SU-DHL-6 (cell line): Measurements from ENCODE around the gene LRRN2.

Source experiments
- H2AFZ ChIP-seq: fragments of 200-600 bp; sonication (generic); 2 replicates; pipeline ENCODE4 v1.6.1; 2014; ENCODE audit warnings: low read depth, mild to moderate bottlenecking, moderate library complexity, mixed read lengths, antibody characterized with exemption, low read length; ENCODE audit not compliant: severe bottlenecking
- H3F3A ChIP-seq: fragments of 200-600 bp; shearing (Covaris generic); 2 replicates; pipeline ENCODE4 v1.6.0; 2016; ENCODE audit warnings: antibody characterized with exemption, mild to moderate bottlenecking; ENCODE audit not compliant: insufficient read depth
- H3K27ac ChIP-seq: fragments of 200-600 bp; sonication (generic); 2 replicates; pipeline ENCODE4 v1.5.1; 2016; ENCODE audit warnings: low read depth, mild to moderate bottlenecking, low read length, moderate library complexity, mixed read lengths
- H3K27me3 ChIP-seq: fragments of 200-600 bp; sonication (generic), shearing (Covaris generic); 2 replicates; pipeline ENCODE4 v1.6.0; 2014; ENCODE audit warnings: mild to moderate bottlenecking, low read length
- H3K36me3 ChIP-seq: fragments of 200-600 bp; sonication (generic); 2 replicates; pipeline ENCODE4 v1.6.1; 2014; ENCODE audit warnings: mild to moderate bottlenecking, low read length, mixed read lengths
- H3K4me2 ChIP-seq: fragments of 300-600, 200-600 bp; shearing (Covaris generic), sonication (generic); 2 replicates; pipeline ENCODE4 v1.6.0; 2014; ENCODE audit warnings: low read length, low read depth, mild to moderate bottlenecking; ENCODE audit not compliant: poor library complexity, severe bottlenecking
- H3K4me3 ChIP-seq: fragments of 200-600 bp; sonication (generic); 2 replicates; pipeline ENCODE4 v1.5.1; 2014; ENCODE audit warnings: antibody characterized with exemption, low read length, mild to moderate bottlenecking, mixed read lengths; ENCODE audit not compliant: insufficient read depth, poor library complexity, severe bottlenecking
- H3K79me2 ChIP-seq: fragments of 200-600 bp; sonication (generic); 2 replicates; pipeline ENCODE4 v1.6.1; 2014; ENCODE audit warnings: mild to moderate bottlenecking, low read length, moderate library complexity; ENCODE audit not compliant: insufficient read depth
- H3K9ac ChIP-seq: fragments of 200-600 bp; sonication (generic); 2 replicates; pipeline ENCODE4 v1.7.0; 2014; ENCODE audit warnings: mild to moderate bottlenecking, low read length
- H3K9me2 ChIP-seq: fragments of 200-600 bp; sonication (generic); replicated peaks from 2 replicates; pipeline ENCODE4 v1.6.1; 2014; ENCODE audit warnings: low read length; ENCODE audit not compliant: insufficient read depth
- H3K9me3 ChIP-seq: fragments of 200-600 bp; sonication (generic); 2 replicates; pipeline ENCODE4 v1.6.1; 2014; ENCODE audit warnings: low read length, mixed read lengths; ENCODE audit not compliant: insufficient read depth
- H4K20me1 ChIP-seq: fragments of 200-600 bp; sonication (generic); 2 replicates; pipeline ENCODE4 v1.6.1; 2014; ENCODE audit warnings: low read depth, mild to moderate bottlenecking, antibody characterized with exemption, low read length, moderate library complexity, mixed read lengths
- CTCF ChIP-seq: fragments of 200-600 bp; sonication (generic); IDR thresholded peaks from one replicate; pipeline ENCODE4 v1.5.1; 2017; ENCODE audit warnings: antibody characterized with exemption, mild to moderate bottlenecking, low read length, moderate library complexity; ENCODE audit not compliant: insufficient read depth, poor library complexity, severe bottlenecking
- EZH2phosphoT487 ChIP-seq: fragments of 200-600 bp; sonication (generic), shearing (Covaris generic); conservative IDR thresholded peaks from 2 replicates; pipeline ENCODE4 v1.6.1; 2018; ENCODE audit warnings: mild to moderate bottlenecking, antibody characterized with exemption, low read length, moderate library complexity, mixed read lengths

LRRN2 gene

GRCh38 chr1:204685236-204686006 lies at the start of gene LRRN2:
Gene LRRN2, minus strand, starts transcription at chr1:204685738. Its CDS starts 65,746 bp downstream, at chr1:204619992.
- Histone ChIP-seq H3K4me3 (no peak within 1 kb of the TSS), H3K36me3 (no peaks in the 10 kb centered on the region), H3K27me3 (no peaks in the 10 kb centered on the region), H3F3A (no peaks in the 10 kb centered on the region), H3K9ac (no peak within 1 kb of the TSS), H3K27ac (no peak within 1 kb of the TSS), H3K9me3 (no peaks in the 10 kb centered on the region), H3K79me2 (no peaks in the 10 kb centered on the region), H4K20me1 (no peaks in the 10 kb centered on the region), H2AFZ (no peak within 1 kb of the TSS), H3K9me2 (no peaks in the 10 kb centered on the region), H3K4me2 (no peak within 1 kb of the TSS)
- TF ChIP-seq CTCF, result no peak
- no peak for TF ChIP-seq EZH2phosphoT487

GRCh38 chr1:204735042-204735441 lies 49.5 kb upstream of the LRRN2 start:
- no peak overlapping the region for H3K27ac ChIP-seq
- no peaks in the 10 kb centered on the region for H3K9me2 ChIP-seq
- no peak overlapping the region for H3K4me2 ChIP-seq
- no peaks in the 10 kb centered on the region for H3K36me3 ChIP-seq
- H3F3A ChIP-seq, result no peaks in the 10 kb centered on the region
- H2AFZ ChIP-seq, result no peak overlapping the region
- no peak overlapping the region for H3K4me3 ChIP-seq
- H3K9me3 ChIP-seq, result peaks cover 8% of the 10 kb centered on the region
- H3K79me2 ChIP-seq, result no peaks in the 10 kb centered on the region
- no peaks in the 10 kb centered on the region; the same call in 1 of the 2 replicates for H3K27me3 ChIP-seq
- no peak overlapping the region for H3K9ac ChIP-seq
- no peak for TF ChIP-seq EZH2phosphoT487
- no peak for TF ChIP-seq CTCF
- no peaks in the 10 kb centered on the region for H4K20me1 ChIP-seq

GRCh38 chr1:204733869-204734596 lies 48.5 kb upstream of the LRRN2 start:
- H3K9me3 ChIP-seq, result peaks cover 8% of the 10 kb centered on the region
- no peaks in the 10 kb centered on the region for H3K9me2 ChIP-seq
- H3K27ac ChIP-seq, result no peak overlapping the region
- no peaks in the 10 kb centered on the region for H4K20me1 ChIP-seq
- no peak overlapping the region for H3K4me2 ChIP-seq
- no peaks in the 10 kb centered on the region for H3K36me3 ChIP-seq
- H3K79me2 ChIP-seq, result no peaks in the 10 kb centered on the region
- TF ChIP-seq EZH2phosphoT487 (no peak), CTCF (no peak)
- no peaks in the 10 kb centered on the region; the same call in 1 of the 2 replicates for H3K27me3 ChIP-seq
- H3F3A ChIP-seq, result no peaks in the 10 kb centered on the region
- no peak overlapping the region for H3K4me3 ChIP-seq
- H2AFZ ChIP-seq, result no peak overlapping the region
- no peak overlapping the region for H3K9ac ChIP-seq
